Fibroblast of skin of left quadriceps (primary cell): ENCODE results near the gene IP6K3.
A peak's percentile ranks its signal among the peaks of the same experiment; 100 is the strongest.

ENCODE experiments used
- DNase-seq, 2 experiments: peaks; one replicate each; pipeline ENCODE4 v3.0.0-alpha.2; 2013; ENCODE audit warnings: low read depth in 2 of 2

IP6K3 gene

DNA sequence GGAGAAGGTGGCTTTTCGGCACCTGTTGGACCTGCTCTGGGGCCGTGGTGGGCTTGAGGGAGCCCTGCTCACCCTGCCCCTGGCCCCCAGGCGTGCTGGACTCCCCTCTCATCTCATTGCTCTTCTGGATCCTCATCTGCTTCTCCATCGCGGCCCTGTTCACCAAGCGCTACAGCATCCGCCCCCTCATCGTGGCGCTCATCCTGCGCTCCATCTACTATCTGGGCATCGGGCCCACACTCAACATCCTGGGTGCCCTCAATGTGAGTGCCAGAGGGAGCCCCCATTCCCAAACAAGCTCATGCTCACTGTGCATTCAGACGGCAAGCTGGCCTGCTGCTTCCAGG is 57.6 kb downstream of the IP6K3 start:
- no peak for DNase-seq

DNA sequence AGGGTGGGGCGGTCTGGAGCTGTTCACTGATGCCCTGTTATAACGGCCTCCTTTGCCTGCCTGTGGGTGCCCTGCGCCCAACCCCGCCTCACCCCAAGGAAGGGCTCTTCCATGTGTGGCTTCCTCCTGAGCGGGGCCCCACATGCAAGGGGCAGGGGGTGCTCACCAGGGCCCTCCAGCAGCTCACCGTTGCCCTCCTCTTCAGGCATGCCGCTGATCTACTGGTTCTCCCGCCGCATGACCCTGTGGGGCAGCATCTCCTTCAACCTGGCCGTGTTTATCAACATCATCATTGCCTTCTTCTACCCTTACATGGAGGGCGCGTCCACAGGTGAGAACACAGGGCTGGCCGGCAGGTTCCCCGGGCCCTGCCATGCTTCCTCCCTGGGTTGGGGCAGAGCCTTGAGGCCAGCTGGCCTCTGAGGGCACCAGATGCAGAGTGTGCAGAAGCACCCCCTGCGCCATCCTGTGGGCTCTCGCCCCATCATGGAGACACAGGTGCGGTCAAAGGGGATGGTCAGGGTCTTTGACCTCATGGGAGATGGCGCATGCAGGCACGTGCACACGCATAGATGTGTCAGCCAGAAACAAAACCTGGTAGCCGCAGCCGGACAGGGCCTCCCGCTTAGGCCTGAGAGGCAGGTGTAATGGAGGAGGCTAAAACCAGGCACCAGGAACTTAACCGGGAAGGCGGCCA is 58.1 kb downstream of the IP6K3 start:
- DNase-seq, result no peak

DNA sequence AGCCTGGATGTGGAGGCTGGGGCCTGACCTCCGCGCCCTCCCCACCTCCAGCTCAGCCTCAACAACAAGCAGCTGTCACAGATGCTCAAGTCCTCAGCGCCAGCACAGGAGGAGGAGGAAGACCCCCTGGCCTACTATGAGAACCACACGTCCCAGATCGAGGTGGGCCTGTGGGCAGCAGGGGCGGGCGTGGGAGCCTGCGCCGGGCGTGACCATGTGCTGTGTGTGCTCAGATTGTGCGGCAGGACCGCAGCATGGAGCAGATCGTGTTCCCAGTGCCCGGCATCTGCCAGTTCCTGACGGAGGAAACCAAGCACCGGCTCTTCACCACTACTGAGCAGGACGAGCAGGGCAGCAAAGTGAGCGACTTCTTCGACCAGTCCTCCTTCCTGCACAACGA is 58.7 kb downstream of the IP6K3 start:
- DNase-seq, result no peak

DNA sequence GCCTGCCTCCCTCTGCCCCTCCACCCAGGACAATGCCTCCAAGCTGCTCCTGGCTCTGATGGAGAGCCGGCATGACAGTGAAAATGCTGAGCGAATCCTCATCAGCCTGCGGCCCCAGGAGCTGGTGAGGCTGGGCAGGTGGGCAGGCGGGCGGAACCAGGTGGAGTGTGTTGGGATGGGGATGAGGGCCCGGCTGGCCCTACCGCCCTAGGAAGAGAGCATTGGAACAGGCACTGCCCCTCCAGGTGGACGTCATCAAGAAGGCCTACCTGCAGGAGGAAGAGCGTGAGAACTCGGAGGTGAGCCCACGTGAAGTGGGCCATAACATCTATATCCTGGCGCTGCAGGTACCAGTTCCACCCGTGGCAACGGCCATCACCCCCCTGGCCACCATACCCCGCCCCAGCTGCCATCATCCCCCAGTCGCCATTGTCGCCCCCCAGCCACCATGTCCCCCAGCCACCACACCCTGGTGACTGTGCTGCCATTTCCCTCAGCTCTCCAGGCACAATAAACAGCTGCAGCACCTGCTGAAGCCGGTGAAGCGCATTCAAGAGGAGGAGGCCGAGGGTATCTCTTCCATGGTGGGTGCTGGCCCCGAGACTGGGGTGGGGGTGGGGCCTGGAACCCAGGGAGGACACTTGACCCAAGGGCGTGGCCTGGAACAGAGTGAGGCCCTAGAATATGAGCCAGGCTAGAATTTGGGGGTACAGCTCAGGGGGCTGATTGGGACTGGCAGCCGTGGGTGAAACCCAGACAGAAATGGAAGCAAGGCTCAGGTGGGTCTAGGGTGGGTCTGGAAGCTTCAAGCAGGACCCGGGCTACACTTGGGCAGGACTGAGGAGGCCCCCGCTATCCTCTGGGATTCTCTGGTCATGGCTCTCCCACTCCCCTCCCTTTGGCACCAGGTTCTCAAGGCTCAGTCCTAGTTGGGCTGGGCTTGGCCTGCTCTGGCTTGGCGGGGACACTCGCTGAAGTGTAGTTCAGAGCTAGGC is 59.4 kb downstream of the IP6K3 start:
- DNase-seq, result no peak

- no peak for DNase-seq
These were observed 60.3 kb downstream of the IP6K3 start for GRCh38 chr6:33686225-33686924.

DNA sequence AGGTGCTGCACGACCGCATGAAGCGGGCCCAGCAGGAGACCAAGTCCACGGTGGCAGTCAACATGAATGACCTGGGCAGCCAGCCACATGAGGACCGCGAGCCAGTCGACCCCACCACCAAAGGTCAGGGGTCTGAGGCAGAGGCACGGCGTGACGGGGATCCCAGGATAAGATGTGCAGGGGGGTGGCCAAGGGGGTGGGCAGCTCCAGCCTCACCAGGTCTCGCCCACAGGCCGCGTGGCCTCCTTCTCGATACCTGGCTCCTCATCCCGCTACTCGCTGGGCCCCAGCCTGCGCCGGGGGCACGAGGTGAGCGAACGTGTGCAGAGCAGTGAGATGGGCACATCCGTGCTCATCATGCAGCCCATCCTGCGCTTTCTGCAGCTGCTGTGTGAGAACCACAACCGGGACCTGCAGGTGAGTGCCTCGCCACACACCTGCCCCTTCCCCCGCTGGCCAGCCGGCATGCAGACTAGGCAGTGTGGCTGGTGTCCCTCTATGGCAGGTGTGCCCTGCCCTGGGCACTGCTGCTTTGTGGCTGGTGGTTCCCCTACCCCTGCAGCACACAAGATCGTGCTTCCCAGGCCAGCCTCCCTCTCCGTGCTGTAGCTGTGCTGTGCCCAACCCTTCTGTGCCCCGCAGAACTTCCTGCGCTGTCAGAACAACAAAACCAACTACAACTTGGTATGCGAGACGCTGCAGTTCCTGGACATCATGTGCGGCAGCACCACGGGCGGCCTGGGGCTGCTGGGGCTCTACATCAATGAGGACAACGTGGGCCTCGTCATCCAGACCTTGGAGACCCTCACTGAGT is 61.1 kb downstream of the IP6K3 start:
- no peak for DNase-seq

DNA sequence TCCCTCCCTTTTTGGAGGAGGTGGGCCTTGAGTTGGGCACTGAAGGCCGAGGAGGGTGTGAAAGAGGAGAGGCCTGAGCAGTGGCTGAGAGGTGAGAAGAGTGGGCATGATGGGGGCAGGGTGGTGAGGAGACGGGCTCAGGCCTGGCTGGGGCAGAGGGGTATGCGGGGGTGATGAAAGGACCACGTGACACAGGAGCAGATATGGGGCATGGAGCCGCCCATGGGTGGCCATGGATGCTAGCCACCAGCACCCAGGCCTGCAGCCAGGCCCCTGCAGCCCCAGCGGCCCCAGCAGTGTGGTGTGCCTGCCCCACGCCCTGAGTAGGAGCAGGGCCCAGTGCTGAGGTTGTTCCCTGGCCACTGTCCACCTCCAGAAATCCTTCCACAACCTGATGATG is 61.7 kb downstream of the IP6K3 start:
- DNase-seq, result no peak

DNA sequence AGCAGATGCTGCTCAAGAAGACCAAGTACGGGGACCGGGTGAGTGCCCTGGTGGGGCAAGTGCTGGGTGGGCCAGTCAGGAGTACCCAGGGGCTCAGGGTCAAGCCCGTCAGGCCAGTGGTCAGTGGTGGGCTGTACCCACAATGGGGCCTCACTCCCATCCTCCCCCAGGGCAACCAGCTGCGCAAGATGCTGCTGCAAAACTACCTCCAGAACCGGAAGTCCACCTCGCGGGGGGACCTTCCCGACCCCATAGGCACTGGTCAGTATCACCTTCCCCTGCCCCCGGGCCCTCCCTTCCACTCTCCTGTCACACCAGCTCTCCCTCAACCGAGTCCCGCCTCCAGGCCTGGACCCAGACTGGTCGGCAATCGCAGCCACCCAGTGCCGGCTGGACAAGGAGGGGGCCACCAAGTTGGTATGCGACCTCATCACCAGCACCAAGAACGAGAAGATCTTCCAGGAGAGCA is 62.2 kb downstream of the IP6K3 start:
- DNase-seq, result no peak

- no peak for DNase-seq
These were observed 62.9 kb downstream of the IP6K3 start for GRCh38 chr6:33683576-33684427.

DNA sequence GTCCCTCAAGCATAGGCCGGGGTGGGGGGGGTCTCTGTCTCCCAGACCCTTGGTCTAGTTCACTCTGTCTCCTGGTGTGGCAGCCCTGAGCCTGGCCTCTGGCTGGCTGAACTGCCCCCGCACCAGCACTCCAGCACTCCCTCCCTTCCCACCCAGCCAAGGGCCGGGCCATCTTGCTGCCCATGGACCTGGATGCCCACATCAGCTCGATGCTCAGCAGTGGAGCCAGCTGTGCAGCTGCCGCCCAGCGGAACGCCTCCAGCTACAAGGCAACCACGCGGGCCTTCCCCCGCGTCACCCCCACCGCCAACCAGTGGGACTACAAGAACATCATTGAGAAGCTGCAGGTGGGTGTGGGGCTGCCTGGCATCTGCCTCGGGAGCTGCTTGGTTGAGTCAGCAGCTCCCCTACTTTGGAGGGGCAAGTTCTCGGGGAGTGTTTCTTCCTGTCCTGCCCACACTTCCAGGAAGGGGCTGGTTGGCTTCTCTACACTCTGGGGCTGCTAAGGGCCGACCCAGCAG is 63.6 kb downstream of the IP6K3 start:
- DNase-seq, result no peak

DNA sequence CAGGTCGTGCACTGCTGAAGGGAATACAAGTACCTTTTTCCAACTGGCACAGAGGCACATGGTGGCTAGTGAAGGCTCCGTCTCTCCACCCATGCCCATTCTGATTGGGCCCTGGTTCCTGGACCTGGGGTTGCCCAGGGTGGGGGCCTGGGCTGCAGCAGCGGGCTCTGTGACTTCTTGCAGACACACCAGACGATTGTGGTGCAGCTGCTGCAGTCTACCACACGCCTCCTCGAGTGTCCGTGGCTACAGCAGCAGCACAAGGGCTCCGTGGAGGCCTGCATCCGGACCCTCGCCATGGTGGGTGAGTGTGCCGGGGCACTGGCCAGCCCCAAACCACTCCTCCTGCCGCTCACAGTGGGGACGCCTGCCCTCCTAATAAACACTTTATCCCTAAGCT is 64.4 kb downstream of the IP6K3 start:
- DNase-seq, result no peak

DNA sequence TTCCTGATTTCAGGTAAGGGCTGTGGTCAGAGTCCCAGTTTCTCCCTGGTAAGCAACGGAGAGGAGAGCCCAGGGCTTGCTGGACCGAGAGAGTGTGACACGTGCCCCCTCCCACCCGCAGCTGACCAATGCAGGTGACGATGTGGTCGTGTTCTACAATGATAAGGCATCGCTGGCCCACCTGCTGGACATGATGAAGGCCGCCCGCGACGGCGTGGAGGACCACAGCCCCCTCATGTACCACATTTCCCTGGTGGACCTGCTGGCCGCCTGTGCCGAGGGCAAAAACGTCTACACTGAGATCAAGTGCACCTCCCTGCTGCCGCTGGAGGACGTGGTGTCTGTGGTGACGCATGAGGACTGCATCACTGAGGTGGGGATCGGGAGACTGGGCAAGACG is 66.9 kb downstream of the IP6K3 start:
- DNase-seq, result no peak

DNA sequence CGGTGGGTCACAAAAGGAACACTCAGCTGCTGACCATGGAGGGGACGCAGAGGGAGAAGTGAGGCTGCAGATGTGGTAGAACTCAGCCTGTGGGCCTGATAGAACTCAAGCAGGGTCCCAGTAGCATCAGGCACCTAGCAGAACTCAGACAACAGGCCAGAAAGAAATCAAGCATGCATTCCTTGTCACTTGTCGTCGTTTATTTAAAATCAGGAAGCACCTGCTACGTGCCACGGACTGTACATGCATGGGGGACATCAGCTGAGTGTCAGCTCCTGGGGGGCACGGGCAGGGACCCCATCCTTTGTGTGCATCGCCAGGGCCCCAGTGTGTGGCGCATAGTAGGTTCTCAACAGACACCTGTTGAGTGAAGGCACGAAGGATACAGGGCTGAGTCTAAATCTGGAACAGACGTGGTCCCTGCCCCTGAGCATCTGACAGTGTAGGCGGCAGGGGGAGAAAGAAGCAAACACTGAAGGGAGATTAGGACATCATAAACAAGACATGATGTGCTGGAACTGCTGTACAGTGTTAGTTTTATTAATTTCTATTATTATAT is 67.7 kb downstream of the IP6K3 start:
- no peak for DNase-seq

GRCh38 chr6:33678233-33678931 is 68.3 kb downstream of the IP6K3 start:
- DNase-seq, result no peak

- DNase-seq, result no peak
These were observed 69.0 kb downstream of the IP6K3 start for GRCh38 chr6:33677689-33678088.

DNA sequence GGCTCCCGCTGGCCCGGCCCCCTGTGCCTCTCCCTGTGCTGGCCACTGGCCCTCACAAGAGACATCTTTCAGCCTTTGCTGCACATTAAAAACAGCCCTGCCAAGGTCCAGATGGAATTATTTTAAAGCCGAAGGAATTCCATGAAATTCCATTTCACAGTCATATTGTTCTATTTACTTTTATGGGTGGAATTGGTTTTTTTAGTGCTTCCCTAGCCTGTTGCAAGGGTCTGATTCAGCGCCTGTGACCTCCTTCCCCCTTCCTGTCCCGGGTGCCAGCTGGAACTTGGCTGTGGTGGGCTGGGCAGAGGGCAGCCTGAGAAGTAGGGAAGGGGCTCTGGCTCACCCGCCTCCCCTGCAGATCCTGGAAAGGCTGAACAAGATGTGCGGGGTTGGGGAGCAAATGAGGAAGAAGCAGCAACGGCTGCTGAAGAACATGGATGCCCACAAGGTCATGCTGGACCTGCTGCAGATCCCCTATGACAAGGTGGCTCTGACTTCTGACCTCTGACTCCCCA is 69.5 kb downstream of the IP6K3 start:
- DNase-seq, result peak; percentile 46 to 49

- no peak for DNase-seq
These were observed 70.1 kb downstream of the IP6K3 start for GRCh38 chr6:33676416-33677142.

DNA sequence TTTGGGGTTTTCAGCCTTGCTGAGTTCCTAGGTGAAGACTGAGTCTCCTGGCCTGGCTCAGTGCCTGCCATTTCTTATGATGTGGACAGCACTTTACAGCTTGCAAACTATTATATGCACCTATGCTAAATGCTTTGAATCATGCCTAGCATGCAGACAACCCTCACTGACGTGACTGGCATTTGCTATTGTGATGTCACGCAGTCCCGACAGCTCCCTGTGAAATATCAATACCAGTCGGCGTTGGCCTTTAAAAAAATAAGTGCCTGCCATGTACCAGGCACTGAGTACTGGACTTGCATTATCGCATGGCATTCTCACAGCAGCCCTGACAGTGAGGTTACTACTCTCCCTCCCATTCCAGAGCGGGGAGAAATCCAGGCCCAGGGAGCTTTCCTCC is 70.7 kb downstream of the IP6K3 start:
- no peak for DNase-seq
